Left lung (tissue), 10 donors: Measurements from ENCODE around the gene TENM4. TPM values are rescaled to one million over a fixed set of nuclear protein-coding genes. Genes with fewer than 3 reads are reported as not detected.

Experiments
- ATAC-seq: fragments of 200-7000 bp; cut with Tn5 transposase; one replicate; pipeline ENCODE4 v1.9.1; 2020; ENCODE audit warnings: moderate library complexity
- DNase-seq, 4 donors: peaks; one replicate each; pipeline ENCODE4 v3.0.0-alpha.2; 2013 to 2020
- H3K27ac ChIP-seq, 2 donors: fragments of 200-600 bp; sonication (generic) in 1 of 2; one replicate each; pipeline versions ENCODE4 v1.5.0 to v1.8.0; 2020 to 2021
- H3K27me3 ChIP-seq, 2 donors: fragments of 200-600 bp; sonication (generic) in 1 of 2; one replicate each; pipeline versions ENCODE4 v1.5.0 to v1.8.0; 2020 to 2021
- H3K36me3 ChIP-seq, 2 donors: fragments of 200-600 bp; sonication (generic) in 1 of 2; one replicate each; pipeline versions ENCODE4 v1.5.0 to v1.8.0; 2020 to 2021
- H3K4me1 ChIP-seq, 2 donors: fragments of 200-600 bp; one replicate each; pipeline ENCODE4 v1.8.0; 2021
- H3K4me3 ChIP-seq, 2 donors: fragments of 200-600 bp; sonication (generic) in 1 of 2; one replicate each; pipeline versions ENCODE4 v1.5.0 to v1.8.0; 2020 to 2021; ENCODE audit warnings: mild to moderate bottlenecking in 1 of 2
- H3K9me3 ChIP-seq, 2 donors: fragments of 200-600 bp; sonication (generic) in 1 of 2; one replicate each; pipeline versions ENCODE4 v1.5.0 to v1.8.0; 2020 to 2021
- CTCF ChIP-seq, 2 donors: fragments of 200-600 bp; sonication (generic) in 1 of 2; IDR thresholded peaks; one replicate each; pipeline versions ENCODE4 v1.5.0 to v1.8.0; 2021; ENCODE audit warnings: antibody characterized with exemption in 2 of 2
- intact Hi-C, 2 donors: fragments of 100-400 bp; cut with DNase I; formaldehyde crosslinking; loops; one replicate each; pipeline versions ENCODE4 v1.11.2 to v1.14.2; 2022
- polyA plus RNA-seq, 6 donors: library from polyadenylated mRNA; unstranded; fragments of 120-200 nt; gene quantifications; one replicate each; pipeline ENCODE4 v1.2.1, GENCODE V29; 2013; ENCODE audit not compliant: insufficient read length in 6 of 6
- total RNA-seq, 2 donors: library from RNA; stranded (reverse); fragmentation: NEBNext Ultra II Directional; extraction: Animal tissue kit (Norgen Biotek cat#: 25700); gene quantifications; one replicate each; pipeline ENCODE4 v1.2.1, GENCODE V29; 2021
- donor health status: DM: no; HTN: yes; CAD: no.
- donor health status: DM: no; HTN: no; CAD: no.

The TENM4 gene
- total and polyA plus RNA-seq, 8 donors: 3.4 to 7.1 (median 5.2) TPM

GRCh38 chr11:79039122-79039521 is 401.7 kb downstream of the TENM4 start:
- no peak for ATAC-seq
- TF ChIP-seq CTCF (IDR thresholded peaks at IDR 0.05): no peak
- H3K27me3 ChIP-seq: peaks cover 0 to 23% of the 10 kb centered on the region in 2 donors

GRCh38 chr11:79035881-79036280 is 404.9 kb downstream of the TENM4 start:
- intact Hi-C loops: no loop called here
- ATAC-seq (no peak), DNase-seq (no peak)
- H3K4me3 ChIP-seq: no peak overlapping the region
- H3K36me3 ChIP-seq: no peaks in the 10 kb centered on the region
- TF ChIP-seq CTCF (IDR thresholded peaks at IDR 0.05): no peak
- H3K27ac ChIP-seq: no peak overlapping the region
- H3K27me3 ChIP-seq: peaks cover 0 to 35% of the 10 kb centered on the region in 2 donors
- no peaks in the 10 kb centered on the region for H3K4me1 ChIP-seq
- no peaks in the 10 kb centered on the region for H3K9me3 ChIP-seq

More at GRCh38 chr11:79039122-79039521, 401.7 kb downstream of the TENM4 start:
- Histone ChIP-seq H3K4me1 (no peaks in the 10 kb centered on the region), H3K4me3 (no peak overlapping the region), H3K27ac (no peak overlapping the region), H3K36me3 (no peaks in the 10 kb centered on the region), H3K9me3 (no peaks in the 10 kb centered on the region)
- intact Hi-C loops: no loop called here
- no peak for DNase-seq

GRCh38 chr11:79033833-79034232 is 407.0 kb downstream of the TENM4 start:
- Histone ChIP-seq H3K36me3 (no peaks in the 10 kb centered on the region), H3K27me3 (peaks cover 0 to 56% of the 10 kb centered on the region in 2 donors), H3K4me3 (no peak overlapping the region), H3K9me3 (no peaks in the 10 kb centered on the region), H3K4me1 (no peaks in the 10 kb centered on the region), H3K27ac (no peak overlapping the region)
- no peak for TF ChIP-seq CTCF (IDR thresholded peaks at IDR 0.05)
- ATAC-seq (no peak), DNase-seq (no peak)
- intact Hi-C loops: no loop called here

GRCh38 chr11:79030448-79030847 is 410.4 kb downstream of the TENM4 start:
- Histone ChIP-seq H3K4me3 (no peak overlapping the region), H3K27ac (no peak overlapping the region), H3K9me3 (no peaks in the 10 kb centered on the region), H3K27me3 (peaks cover 0 to 71% of the 10 kb centered on the region in 2 donors), H3K36me3 (no peaks in the 10 kb centered on the region), H3K4me1 (no peaks in the 10 kb centered on the region)
- ATAC-seq (no peak), DNase-seq (peak in 1 of 4 donors; percentile 32)
- intact Hi-C loops: no loop called here
- no peak for TF ChIP-seq CTCF (IDR thresholded peaks at IDR 0.05)

- H3K4me1 ChIP-seq: no peaks in the 10 kb centered on the region
- intact Hi-C loops: no loop called here
- no peaks in the 10 kb centered on the region for H3K36me3 ChIP-seq
- peaks cover 0 to 80% of the 10 kb centered on the region in 2 donors for H3K27me3 ChIP-seq
- H3K4me3 ChIP-seq: no peak overlapping the region
- no peak overlapping the region for H3K27ac ChIP-seq
- H3K9me3 ChIP-seq: no peaks in the 10 kb centered on the region
- no peak for TF ChIP-seq CTCF (IDR thresholded peaks at IDR 0.05)
- DNase-seq (no peak), ATAC-seq (no peak)
Observed at GRCh38 chr11:79028225-79028624, 412.6 kb downstream of the TENM4 start.
